GM12873 (cell line): ENCODE data around the gene BCL2L14.

Experiments
- CTCF ChIP-seq: IDR thresholded peaks from 2 replicates; pipeline ENCODE4 v1.5.1; 2012; ENCODE audit warnings: low read depth, mild to moderate bottlenecking, moderate library complexity, low read length, control low read depth; ENCODE audit not compliant: insufficient read depth; ENCODE audit errors: missing control alignments

BCL2L14 gene

GRCh38 chr12:12039897-12040296 is 30.8 kb upstream of the BCL2L14 start:
- TF ChIP-seq CTCF, result no peak

GRCh38 chr12:12046401-12046800 is 24.3 kb upstream of the BCL2L14 start:
- TF ChIP-seq CTCF, result no peak

GRCh38 chr12:12047682-12048081 is 23.1 kb upstream of the BCL2L14 start:
- no peak for TF ChIP-seq CTCF

- no peak for TF ChIP-seq CTCF
Observed at GRCh38 chr12:12048266-12048665, 22.5 kb upstream of the BCL2L14 start.

GRCh38 chr12:12048714-12049113 is 22.0 kb upstream of the BCL2L14 start:
- TF ChIP-seq CTCF, result no peak

- TF ChIP-seq CTCF, result no peak
Observed at GRCh38 chr12:12051668-12052067, 19.1 kb upstream of the BCL2L14 start.

- TF ChIP-seq CTCF, result no peak
Observed at GRCh38 chr12:12054993-12055392, 15.7 kb upstream of the BCL2L14 start.
